Stomach (tissue), 9 donors: ENCODE measurements around the gene SOCS3. TPM values are rescaled to one million over a fixed set of nuclear protein-coding genes. Genes with fewer than 3 reads are reported as not detected.

Source experiments
- DNase-seq, 2 donors: peaks; one replicate each; pipeline versions ENCODE4 v3.0.0 to v3.0.0-alpha.2; 2013 to 2019
- H3K27ac ChIP-seq, 5 donors: fragments of 200-600 bp in 4 of 5; sonication (generic) in 4 of 5; one replicate each; pipeline ENCODE4 v1.5.1; 2013 to 2019; ENCODE audit warnings: mild to moderate bottlenecking in 1 of 5, moderate library complexity in 1 of 5
- H3K27me3 ChIP-seq, 3 donors: fragments of 200-600 bp; sonication (generic); one replicate each; pipeline ENCODE4 v1.5.1; 2017 to 2019; ENCODE audit warnings: mixed run types in 1 of 3
- H3K36me3 ChIP-seq, 4 donors: fragments of 200-600 bp; sonication (generic); 1 replicate in 3 of 4; 2 replicates in 1 of 4; pipeline ENCODE4 v1.5.1; 2016 to 2019
- H3K4me1 ChIP-seq, 4 donors: fragments of 200-600 bp; sonication (generic); one replicate each; pipeline ENCODE4 v1.5.1; 2016 to 2019
- H3K4me3 ChIP-seq, 4 donors: fragments of 200-600 bp; sonication (generic) in 3 of 4; one replicate each; pipeline ENCODE4 v1.5.1; 2016 to 2019; ENCODE audit warnings: mild to moderate bottlenecking in 1 of 4
- H3K9me3 ChIP-seq, 4 donors: fragments of 200-600 bp; sonication (generic); one replicate each; pipeline ENCODE4 v1.5.1; 2016 to 2019
- CTCF ChIP-seq, 7 experiments: fragments of 450-650 bp in 4 of 7; fragments of 200-600 bp in 3 of 7; sonication (generic) in 3 of 7; IDR thresholded peaks; one replicate each; pipeline ENCODE4 v1.5.1; 2016 to 2019; ENCODE audit warnings: antibody characterized with exemption in 7 of 7, control low read depth in 2 of 7, mild to moderate bottlenecking in 1 of 7
- EP300 ChIP-seq: sonication (generic); formaldehyde crosslinking; IDR thresholded peaks from one replicate; pipeline ENCODE4 v1.6.1; 2017; ENCODE audit warnings: antibody characterized with exemption
- POLR2A ChIP-seq, 4 donors: fragments of 450-650 bp; IDR thresholded peaks; one replicate each; pipeline ENCODE4 v1.6.1; 2016; ENCODE audit warnings: antibody characterized with exemption in 4 of 4, control low read depth in 2 of 4, mild to moderate bottlenecking in 1 of 4, moderate library complexity in 1 of 4
- POLR2AphosphoS5 ChIP-seq, 3 donors: sonication (generic); formaldehyde crosslinking; IDR thresholded peaks; one replicate each; pipeline ENCODE4 v1.6.1; 2016; ENCODE audit warnings: antibody characterized with exemption in 3 of 3
- WGBS, 5 donors: extraction: QIAGEN DNeasy Blood & Tissue Kit in 3 of 5; methylation state at CpG; one replicate each; pipeline versions ENCODE4 v1.1.5 to v1.1.7; 2013 to 2018; 5-methylcytosine and 5-hydroxymethylcytosine counted together
- intact Hi-C: fragments of 100-400 bp; cut with DNase I; formaldehyde crosslinking; loops from one replicate; pipeline ENCODE4 v1.15.1; 2023; ENCODE audit warnings: low total_unique reads
- polyA plus RNA-seq, 3 donors: library from polyadenylated mRNA; stranded (reverse); fragments of 200-250 nt; gene quantifications; one replicate each; pipeline ENCODE4 v1.2.3, GENCODE V29; 2013
- total RNA-seq, 5 donors: library from RNA; depleted of rRNA; stranded (reverse); fragments of >200 nt; gene quantifications; one replicate each; pipeline versions ENCODE4 v1.1.0 to v1.2.3, GENCODE V29; 2014 to 2016
- donor health status: healthy with polysubstance abuse.
- donor health status: Bipolar disorder and iron deficiency.
- donor health status: healthy.

The SOCS3 gene
- total and polyA plus RNA-seq, 8 donors, result 18.7 to 62.9 (median 50.1) TPM

DNA sequence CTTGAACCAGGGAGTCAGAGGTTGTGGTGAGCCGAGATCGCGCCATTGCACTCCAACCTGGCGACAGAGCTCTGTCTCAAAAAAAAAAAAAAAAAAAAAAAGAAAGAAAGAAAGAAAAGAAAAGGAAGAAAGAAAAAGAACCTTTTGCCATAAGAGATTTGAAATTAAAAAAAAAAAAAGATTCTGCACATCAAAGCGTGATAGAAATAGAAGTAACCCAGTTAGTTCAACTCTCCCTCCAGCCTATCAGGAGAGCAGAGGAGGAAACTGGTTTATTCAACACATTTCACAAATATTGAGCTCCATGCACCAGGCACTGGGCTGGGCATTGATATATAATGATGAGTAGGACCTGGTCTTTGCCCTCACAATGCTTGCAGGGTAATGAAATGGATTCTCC lies 2.4 kb upstream of the SOCS3 start:
- TF ChIP-seq POLR2A (IDR thresholded peaks at IDR 0.05) (no peak), CTCF (IDR thresholded peaks at IDR 0.05) (no peak), POLR2AphosphoS5 (IDR thresholded peaks at IDR 0.05) (no peak), EP300 (no peak)
- DNase-seq, result no peak
- H3K9me3 ChIP-seq, result no peaks in the 10 kb centered on the region
- no peak overlapping the region for H3K27ac ChIP-seq
- H3K4me1 ChIP-seq, result peaks cover 24 to 47% (median 36%) of the 10 kb centered on the region in 4 donors
- intact Hi-C loops, result no loop called here
- WGBS, 5 donors, result 96 to 99% (median 98%) methylated on average over 5 of the region's 5 CpGs
- H3K27me3 ChIP-seq, result peaks cover 0 to 16% (median 5%) of the 10 kb centered on the region in 3 donors
- H3K4me3 ChIP-seq, result no peak overlapping the region
- H3K36me3 ChIP-seq, result peaks cover 9 to 20% (median 17%) of the 10 kb centered on the region in 4 donors

GRCh38 chr17:78361225-78361701 lies 1.4 kb upstream of the SOCS3 start:
- peak overlapping the region in 2 of 4 donors; percentile 95 to 99 for H3K4me3 ChIP-seq
- H3K36me3 ChIP-seq, result peaks cover 9 to 30% (median 22%) of the 10 kb centered on the region in 4 donors
- H3K4me1 ChIP-seq, result peaks cover 34 to 53% (median 44%) of the 10 kb centered on the region in 4 donors
- DNase-seq, result no peak
- no peak for TF ChIP-seq POLR2A (IDR thresholded peaks at IDR 0.05)
- TF ChIP-seq POLR2AphosphoS5 (IDR thresholded peaks at IDR 0.05), result no peak
- TF ChIP-seq CTCF (IDR thresholded peaks at IDR 0.05), result no peak
- TF ChIP-seq EP300, result no peak
- WGBS, 5 donors, result 54 to 74% (median 70%) methylated on average over 10 to 12 of the region's 12 CpGs
- H3K9me3 ChIP-seq, result no peaks in the 10 kb centered on the region
- intact Hi-C loops, result no loop called here
- H3K27ac ChIP-seq, result peak overlapping the region in 4 of 5 donors; percentile 93 to 98 (median 96)
- H3K27me3 ChIP-seq, result peaks cover 0 to 14% (median under 1%) of the 10 kb centered on the region in 3 donors

DNA sequence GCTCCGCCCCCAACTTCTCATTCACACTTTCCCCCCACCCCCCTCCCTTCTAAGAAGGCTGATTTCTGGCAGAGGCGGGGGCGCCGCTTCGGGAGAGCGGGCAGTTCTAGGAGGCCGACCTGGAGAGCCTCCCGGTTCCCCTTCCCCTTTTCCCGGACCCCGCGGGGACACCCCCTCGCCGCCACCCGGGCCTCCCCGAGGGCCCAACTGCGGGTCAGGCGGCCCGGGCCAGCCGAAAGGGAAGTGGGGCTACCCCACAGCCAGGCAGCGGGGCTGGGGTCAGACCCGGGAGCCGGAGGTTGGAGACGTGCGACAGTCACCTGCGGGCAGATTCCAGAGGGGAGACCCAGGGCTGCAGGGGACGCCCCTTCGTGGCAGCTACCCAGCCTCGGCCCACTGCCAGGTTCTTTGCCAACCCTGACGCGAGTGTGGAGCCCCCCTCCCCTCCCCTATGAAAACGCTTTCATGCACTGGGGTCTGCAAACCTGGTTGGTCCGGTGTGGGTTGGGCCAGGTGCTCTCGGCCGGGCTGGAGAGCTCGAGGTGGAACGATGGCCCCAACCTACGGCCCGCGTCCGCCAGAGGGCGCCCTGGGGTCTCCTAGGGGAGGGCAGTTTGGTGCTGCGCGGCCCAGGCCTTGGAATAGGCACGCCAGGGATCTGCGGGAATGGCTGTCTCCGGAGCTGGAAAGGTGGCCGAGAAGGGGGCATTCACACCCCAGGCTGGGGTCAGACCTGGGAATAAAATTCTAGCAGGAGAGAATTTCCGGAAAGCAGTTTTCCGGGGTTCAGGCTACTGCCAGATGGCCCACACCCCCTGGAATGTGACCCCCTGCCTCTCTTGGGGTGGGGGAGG lies 721 bp upstream of the SOCS3 start:
- intact Hi-C loops, result no loop called here
- Histone ChIP-seq H3K36me3 (peaks cover 9 to 36% (median 26%) of the 10 kb centered on the region in 4 donors), H3K4me1 (peaks cover 40 to 56% (median 48%) of the 10 kb centered on the region in 4 donors), H3K4me3 (peak overlapping the region; percentile 70 to 99 (median 91)), H3K27me3 (peaks cover 0 to 7% (median 0%) of the 10 kb centered on the region in 3 donors), H3K9me3 (no peaks in the 10 kb centered on the region), H3K27ac (peak overlapping the region; percentile 89 to 98 (median 96))
- DNase-seq, result peak; percentile 95 to 98
- no peak for TF ChIP-seq EP300
- peak in 2 of 3 donors; percentile 12 to 79 for TF ChIP-seq POLR2AphosphoS5 (IDR thresholded peaks at IDR 0.05)
- TF ChIP-seq CTCF (IDR thresholded peaks at IDR 0.05), result peak in 6 of 7 experiments; percentile 86 to 94 (median 89)
- WGBS, 5 donors, result 2 to 4% (median 3%) methylated on average over 19 to 49 of the region's 49 CpGs

DNA sequence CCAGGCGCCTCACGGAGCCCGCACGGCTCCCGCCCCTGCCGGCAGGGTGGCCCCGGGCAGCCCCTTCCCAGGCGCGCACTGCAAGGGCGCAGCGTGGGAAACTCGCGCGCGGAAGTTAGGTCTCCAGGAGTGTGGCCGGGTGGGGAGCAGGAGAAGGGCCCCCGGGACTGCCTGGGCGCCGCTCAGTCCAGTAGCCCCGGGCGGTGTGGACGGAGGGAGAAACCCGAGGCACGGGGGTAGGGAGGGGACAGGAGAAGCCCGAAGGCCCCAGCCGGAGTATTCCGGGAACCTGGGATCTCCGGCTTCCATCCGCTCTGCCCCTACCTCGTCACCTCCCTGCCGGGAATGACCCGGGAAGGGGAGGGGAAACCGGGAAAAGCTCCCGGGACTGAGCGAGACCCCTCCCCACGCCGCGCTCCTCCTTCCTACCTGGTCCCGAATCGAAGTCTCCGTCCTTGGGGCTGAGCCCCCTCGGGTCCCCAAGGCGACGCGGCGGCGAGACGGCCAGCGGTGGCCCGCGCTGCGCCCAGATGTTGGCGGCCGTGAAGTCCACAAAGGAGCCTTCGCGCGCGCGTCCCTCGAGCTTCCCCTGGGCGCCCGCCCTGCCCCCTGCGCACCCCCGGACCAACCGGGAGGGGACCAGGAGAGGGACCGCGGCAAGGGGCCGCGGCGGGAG lies 418 bp downstream of the SOCS3 start:
- Histone ChIP-seq H3K27ac (peak overlapping the region; percentile 89 to 98 (median 95)), H3K4me1 (peaks cover 44 to 58% (median 52%) of the 10 kb centered on the region in 4 donors), H3K36me3 (peaks cover 9 to 41% (median 26%) of the 10 kb centered on the region in 4 donors), H3K4me3 (peak overlapping the region; percentile 70 to 99 (median 91)), H3K27me3 (no peaks in the 10 kb centered on the region), H3K9me3 (no peaks in the 10 kb centered on the region)
- intact Hi-C loops, result no loop called here
- DNase-seq, result peak in 1 of 2 donors; percentile 77
- 0 to 1% (median 1%) methylated on average over 35 to 70 of the region's 70 CpGs; no CpG with 5 or more reads in 1 of the 5 donors for WGBS, 5 donors
- no peak for TF ChIP-seq POLR2A (IDR thresholded peaks at IDR 0.05)
- TF ChIP-seq POLR2AphosphoS5 (IDR thresholded peaks at IDR 0.05), result peak in 1 of 3 donors; percentile 4
